Osteocyte (in vitro differentiated cells): ENCODE results near the gene SPG21. TPM values are rescaled to one million over a fixed set of nuclear protein-coding genes. Genes with fewer than 3 reads are reported as not detected.

Experiments
- DNase-seq: peaks from one replicate; pipeline ENCODE4 v3.0.0; 2021; ENCODE audit warnings: mixed read lengths; ENCODE audit not compliant: unreplicated experiment; ENCODE audit errors: extremely low spot score
- H3K27ac Mint-ChIP-seq: one replicate; pipeline ENCODE4 v1.8.0; 2021; ENCODE audit warnings: mild to moderate bottlenecking, mixed read lengths; ENCODE audit not compliant: unreplicated experiment
- H3K27me3 Mint-ChIP-seq: one replicate; pipeline ENCODE4 v1.8.0; 2021; ENCODE audit warnings: mixed read lengths; ENCODE audit not compliant: unreplicated experiment
- H3K36me3 Mint-ChIP-seq: one replicate; pipeline ENCODE4 v1.8.0; 2021; ENCODE audit warnings: mixed read lengths; ENCODE audit not compliant: unreplicated experiment
- H3K4me1 Mint-ChIP-seq: one replicate; pipeline ENCODE4 v1.8.0; 2021; ENCODE audit warnings: mixed read lengths; ENCODE audit not compliant: unreplicated experiment
- H3K4me3 Mint-ChIP-seq: one replicate; pipeline ENCODE4 v1.8.0; 2021; ENCODE audit warnings: mild to moderate bottlenecking, moderate library complexity, mixed read lengths; ENCODE audit not compliant: unreplicated experiment
- H3K9me3 Mint-ChIP-seq: one replicate; pipeline ENCODE4 v1.8.0; 2021; ENCODE audit warnings: mixed read lengths; ENCODE audit not compliant: unreplicated experiment
- total RNA-seq: library from RNA; stranded (reverse); gene quantifications from 2 replicates; pipeline ENCODE4 v1.2.1, GENCODE V29; 2021
- TF ChIP-seq, protein P1 (sequence below): fragments of 200-600 bp; sonication (generic); IDR thresholded peaks from 2 replicates; pipeline ENCODE4 v1.5.0; 2021; ENCODE audit warnings: antibody characterized with exemption, mild to moderate bottlenecking, moderate library complexity

Gene SPG21
- total RNA-seq, 1 donor from 2014 or later, result 116 TPM

DNA sequence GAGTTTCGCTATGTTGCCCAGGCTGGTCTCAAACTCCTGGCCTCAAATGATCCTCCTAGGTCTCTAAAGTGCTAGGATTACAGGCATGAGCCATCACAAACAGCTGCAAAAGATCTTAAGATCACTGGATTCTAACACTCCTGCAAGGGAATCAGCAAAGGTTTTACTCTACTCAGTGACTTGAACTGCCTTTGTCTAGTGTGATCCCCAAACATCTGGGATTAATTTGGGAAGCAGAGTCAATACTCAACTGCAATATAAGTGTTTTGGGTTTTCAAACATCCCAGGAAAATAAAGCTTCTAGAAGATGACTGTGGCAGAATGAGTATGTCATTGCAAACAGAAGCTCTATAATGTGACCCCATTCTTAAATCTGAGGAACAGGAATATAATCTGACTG lies 7.2 kb downstream of the SPG21 start:
- no peaks in the 10 kb centered on the region for H3K9me3 Mint-ChIP-seq
- H3K4me3 Mint-ChIP-seq, result no peak overlapping the region
- H3K4me1 Mint-ChIP-seq, result peaks cover 36% of the 10 kb centered on the region
- H3K27me3 Mint-ChIP-seq, result no peaks in the 10 kb centered on the region
- no peak for DNase-seq
- H3K36me3 Mint-ChIP-seq, result peaks cover 27% of the 10 kb centered on the region
- TF ChIP-seq, protein P1, sequence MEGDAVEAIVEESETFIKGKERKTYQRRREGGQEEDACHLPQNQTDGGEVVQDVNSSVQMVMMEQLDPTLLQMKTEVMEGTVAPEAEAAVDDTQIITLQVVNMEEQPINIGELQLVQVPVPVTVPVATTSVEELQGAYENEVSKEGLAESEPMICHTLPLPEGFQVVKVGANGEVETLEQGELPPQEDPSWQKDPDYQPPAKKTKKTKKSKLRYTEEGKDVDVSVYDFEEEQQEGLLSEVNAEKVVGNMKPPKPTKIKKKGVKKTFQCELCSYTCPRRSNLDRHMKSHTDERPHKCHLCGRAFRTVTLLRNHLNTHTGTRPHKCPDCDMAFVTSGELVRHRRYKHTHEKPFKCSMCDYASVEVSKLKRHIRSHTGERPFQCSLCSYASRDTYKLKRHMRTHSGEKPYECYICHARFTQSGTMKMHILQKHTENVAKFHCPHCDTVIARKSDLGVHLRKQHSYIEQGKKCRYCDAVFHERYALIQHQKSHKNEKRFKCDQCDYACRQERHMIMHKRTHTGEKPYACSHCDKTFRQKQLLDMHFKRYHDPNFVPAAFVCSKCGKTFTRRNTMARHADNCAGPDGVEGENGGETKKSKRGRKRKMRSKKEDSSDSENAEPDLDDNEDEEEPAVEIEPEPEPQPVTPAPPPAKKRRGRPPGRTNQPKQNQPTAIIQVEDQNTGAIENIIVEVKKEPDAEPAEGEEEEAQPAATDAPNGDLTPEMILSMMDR, result no peak
- peak overlapping the region; percentile 66 for H3K27ac Mint-ChIP-seq

DNA sequence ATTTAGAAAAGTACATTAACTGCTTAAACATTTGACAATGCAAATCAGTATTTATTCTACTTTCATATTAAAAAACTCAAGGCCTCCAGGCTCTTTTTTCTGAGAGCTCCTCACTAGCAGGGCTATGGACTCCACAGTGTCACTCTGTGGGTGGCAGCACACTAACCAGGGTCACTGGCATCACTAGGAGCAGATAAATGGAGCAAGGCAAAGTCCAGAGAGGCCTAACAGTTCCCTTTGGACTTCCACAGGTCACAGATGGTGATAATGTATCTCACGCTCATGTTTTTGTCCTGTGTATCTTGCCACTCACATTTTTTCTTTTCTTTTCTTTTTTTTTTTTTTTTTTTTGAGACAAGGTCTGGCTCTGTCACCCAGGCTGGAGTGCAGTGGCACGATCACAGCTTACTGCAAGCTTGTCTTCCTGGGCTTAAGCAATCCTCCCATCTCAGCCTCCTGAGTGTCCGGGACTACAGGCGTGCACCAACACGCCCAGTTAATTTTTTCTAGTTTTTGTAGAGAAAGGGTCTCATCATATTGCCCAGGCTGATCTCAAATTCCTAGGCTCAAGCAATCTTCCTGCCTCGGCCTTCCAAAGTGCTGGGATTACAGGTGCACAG lies 7.8 kb downstream of the SPG21 start:
- no peak for DNase-seq
- Mint-ChIP-seq H3K36me3 (peaks cover 27% of the 10 kb centered on the region), H3K9me3 (no peaks in the 10 kb centered on the region), H3K27me3 (no peaks in the 10 kb centered on the region), H3K4me1 (peaks cover 31% of the 10 kb centered on the region), H3K27ac (peak overlapping the region; percentile 66), H3K4me3 (no peak overlapping the region)
- TF ChIP-seq, protein P1, result no peak

DNA sequence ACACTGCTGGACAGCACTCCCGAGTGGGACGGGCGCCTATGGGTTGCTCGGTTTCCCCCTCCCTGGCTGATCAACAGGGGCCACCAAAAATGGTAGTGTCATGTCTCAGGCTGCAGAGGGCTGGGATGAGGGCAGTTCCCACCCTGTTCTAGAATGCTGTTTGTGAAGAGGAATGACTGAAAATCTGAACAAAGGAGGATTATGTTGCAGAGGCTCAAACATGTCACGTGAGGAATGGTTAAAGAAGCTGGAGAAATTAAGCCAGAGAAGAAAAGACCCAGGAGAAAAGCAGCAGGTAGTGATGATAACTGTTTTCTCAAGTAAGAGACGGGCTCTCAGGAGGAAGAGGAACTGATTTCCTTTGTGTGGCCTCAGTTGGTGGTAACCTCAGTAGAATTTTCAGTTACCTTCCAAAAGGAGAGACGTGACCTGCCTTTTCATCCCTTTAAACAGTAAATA lies 10.4 kb downstream of the SPG21 start:
- DNase-seq, result no peak
- TF ChIP-seq, protein P1, result no peak
- Mint-ChIP-seq H3K4me3 (no peak overlapping the region), H3K9me3 (no peaks in the 10 kb centered on the region), H3K4me1 (peaks cover 13% of the 10 kb centered on the region), H3K27ac (no peak overlapping the region), H3K36me3 (peaks cover 37% of the 10 kb centered on the region), H3K27me3 (no peaks in the 10 kb centered on the region)

DNA sequence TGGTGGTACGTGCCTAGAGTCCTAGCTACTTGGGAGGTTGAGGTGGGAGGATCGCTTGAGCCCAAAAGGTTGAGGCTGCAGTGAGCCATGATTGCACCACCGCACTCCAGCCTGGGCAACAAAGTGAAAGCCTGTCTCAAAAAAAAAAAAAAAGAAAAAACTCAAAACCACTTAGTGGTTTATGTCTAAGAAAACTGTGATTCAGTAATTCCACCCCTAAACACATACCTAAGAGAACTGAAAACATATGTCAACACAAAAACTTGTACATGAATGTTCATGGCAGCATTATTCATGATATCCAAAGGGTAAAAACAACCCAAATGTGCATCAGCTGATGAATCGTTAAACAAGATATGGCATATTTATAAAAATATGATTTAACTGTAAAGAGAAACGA lies 14.3 kb downstream of the SPG21 start:
- TF ChIP-seq, protein P1, result no peak
- Mint-ChIP-seq H3K36me3 (peaks cover 41% of the 10 kb centered on the region), H3K27ac (no peak overlapping the region), H3K4me1 (no peaks in the 10 kb centered on the region), H3K27me3 (no peaks in the 10 kb centered on the region), H3K9me3 (no peaks in the 10 kb centered on the region), H3K4me3 (no peak overlapping the region)
- no peak for DNase-seq

DNA sequence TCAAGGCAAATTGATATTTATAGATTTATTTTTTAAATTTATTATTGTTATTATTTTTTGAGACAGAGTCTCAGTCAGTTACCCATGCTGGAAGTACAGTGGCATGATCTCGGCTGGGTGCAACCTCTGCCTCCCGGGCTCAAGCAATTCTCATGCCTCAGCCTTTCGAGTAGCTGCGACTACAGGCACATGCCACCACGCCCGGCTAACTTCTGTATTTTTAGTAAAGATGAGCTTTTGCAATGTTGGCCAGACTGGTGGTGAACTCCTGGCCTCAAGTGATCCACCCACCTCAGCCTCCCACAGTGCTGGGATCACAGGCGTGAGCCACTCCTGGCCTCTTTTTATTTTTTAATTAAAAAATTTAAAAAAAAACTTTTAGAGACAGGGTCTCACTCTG lies 19.0 kb downstream of the SPG21 start:
- Mint-ChIP-seq H3K27ac (no peak overlapping the region), H3K4me1 (no peaks in the 10 kb centered on the region), H3K27me3 (no peaks in the 10 kb centered on the region), H3K4me3 (no peak overlapping the region), H3K36me3 (peaks cover 40% of the 10 kb centered on the region), H3K9me3 (no peaks in the 10 kb centered on the region)
- TF ChIP-seq, protein P1, result no peak
- no peak for DNase-seq
